ENCODE results near the gene KRT2. TPM values are rescaled to one million over a fixed set of nuclear protein-coding genes. Genes with fewer than 3 reads are reported as not detected.

The KRT2 gene
- total and polyA plus RNA-seq, 2 of the 4 experiments (the other 2 are of a cell fraction), result not detected

DNA sequence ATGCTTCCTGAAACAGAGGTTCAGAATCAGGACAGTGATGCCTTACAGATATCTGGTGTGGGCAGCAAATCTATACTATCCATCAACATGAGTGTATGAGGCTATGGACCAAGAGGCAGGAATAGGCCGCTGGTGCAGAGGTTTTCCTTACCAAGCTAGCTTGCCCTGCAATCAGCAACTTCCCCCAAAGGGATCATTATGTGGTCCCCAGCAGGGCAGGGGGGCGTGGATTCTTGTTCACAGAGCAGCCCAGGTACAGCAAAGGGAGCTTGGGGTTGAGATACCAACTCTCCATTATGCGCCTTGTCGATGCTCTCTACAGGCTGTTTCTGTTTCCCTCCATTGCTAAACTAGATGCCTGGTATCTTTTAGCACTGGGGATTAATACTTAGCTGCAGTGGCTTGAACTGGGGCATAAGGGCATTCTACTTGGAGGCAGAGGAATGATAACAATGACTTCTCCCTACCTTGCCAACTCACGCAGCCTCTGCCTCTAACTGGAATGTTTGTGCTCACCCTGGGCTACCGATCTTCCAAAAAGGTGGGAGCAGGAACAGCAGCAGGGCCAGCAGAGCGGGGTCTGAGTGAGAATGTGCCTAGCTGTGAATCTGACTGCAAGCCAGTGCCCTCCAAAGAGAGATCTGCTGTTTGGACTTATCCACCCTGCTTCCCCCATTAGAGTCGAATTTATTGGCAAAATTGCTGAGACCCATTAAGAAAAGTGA lies 38.5 kb upstream of the KRT2 start:
- H4K5ac ChIP-seq (ENCODE audit: low read depth, low read length), result no peak overlapping the region
- H3K9ac ChIP-seq (ENCODE audit: low read depth, low read length), result no peak overlapping the region
- no peak for TF ChIP-seq CHD1 (IDR thresholded peaks at IDR 0.05; ENCODE audit: low read depth, low read length)
- no peak for TF ChIP-seq MAFK (IDR thresholded peaks at IDR 0.05; ENCODE audit: low read depth, low read length)
- no peak for TF ChIP-seq ELK1 (IDR thresholded peaks at IDR 0.05; ENCODE audit: borderline replicate concordance, low read depth, low read length)
- TF ChIP-seq, protein P1, sequence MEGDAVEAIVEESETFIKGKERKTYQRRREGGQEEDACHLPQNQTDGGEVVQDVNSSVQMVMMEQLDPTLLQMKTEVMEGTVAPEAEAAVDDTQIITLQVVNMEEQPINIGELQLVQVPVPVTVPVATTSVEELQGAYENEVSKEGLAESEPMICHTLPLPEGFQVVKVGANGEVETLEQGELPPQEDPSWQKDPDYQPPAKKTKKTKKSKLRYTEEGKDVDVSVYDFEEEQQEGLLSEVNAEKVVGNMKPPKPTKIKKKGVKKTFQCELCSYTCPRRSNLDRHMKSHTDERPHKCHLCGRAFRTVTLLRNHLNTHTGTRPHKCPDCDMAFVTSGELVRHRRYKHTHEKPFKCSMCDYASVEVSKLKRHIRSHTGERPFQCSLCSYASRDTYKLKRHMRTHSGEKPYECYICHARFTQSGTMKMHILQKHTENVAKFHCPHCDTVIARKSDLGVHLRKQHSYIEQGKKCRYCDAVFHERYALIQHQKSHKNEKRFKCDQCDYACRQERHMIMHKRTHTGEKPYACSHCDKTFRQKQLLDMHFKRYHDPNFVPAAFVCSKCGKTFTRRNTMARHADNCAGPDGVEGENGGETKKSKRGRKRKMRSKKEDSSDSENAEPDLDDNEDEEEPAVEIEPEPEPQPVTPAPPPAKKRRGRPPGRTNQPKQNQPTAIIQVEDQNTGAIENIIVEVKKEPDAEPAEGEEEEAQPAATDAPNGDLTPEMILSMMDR (conservative IDR thresholded peaks at IDR 0.05; ENCODE audit: low read depth, low read length), result no peak
- no peak for TF ChIP-seq USF2 (IDR thresholded peaks at IDR 0.05; ENCODE audit: low read depth, low read length)
- no peak for TF ChIP-seq RAD21 (IDR thresholded peaks at IDR 0.05; ENCODE audit: low read length)
- no peak for TF ChIP-seq BHLHE40 (IDR thresholded peaks at IDR 0.05; ENCODE audit: low read depth, low read length)
- no peak for TF ChIP-seq POLR2A (IDR thresholded peaks at IDR 0.05; ENCODE audit: low read depth, low read length)
- no peak for TF ChIP-seq RFX5 (IDR thresholded peaks at IDR 0.05; ENCODE audit: low read depth, low read length)
- no peaks in the 10 kb centered on the region for H3K36me3 ChIP-seq (ENCODE audit: control insufficient read depth, insufficient read depth, low read length)
- no peak overlapping the region for H2AK9ac ChIP-seq (replicated peaks; ENCODE audit: low read depth, low read length, poor library complexity)
- ChIA-PET CTCF (no interaction called here), POLR2A (ENCODE audit: unreplicated experiment) (no interaction called here)
- in situ Hi-C loops (cut with MboI; ENCODE audit: low sequenced_read_pairs), result no loop called here
- H3K23ac ChIP-seq (ENCODE audit: low read depth, low read length), result no peak overlapping the region
- H3K18ac ChIP-seq (ENCODE audit: low read depth, low read length), result no peak overlapping the region
- H4K8ac ChIP-seq (ENCODE audit: low read depth in 2 of 2, low read length in 2 of 2), result no peak overlapping the region
- no peak overlapping the region for H2BK120ac ChIP-seq (ENCODE audit: low read depth, low read length)
- WGBS, 2 experiments (ENCODE audit: extremely low coverage in 2 of 2, insufficient read length in 1 of 2), result no CpG with 5 or more reads among the region's 8 CpGs
- H2BK15ac ChIP-seq (ENCODE audit: low read depth, low read length), result no peak overlapping the region
- H3K4me3 ChIP-seq (ENCODE audit: insufficient read depth, low read depth, low read length), result no peak overlapping the region
- H4K91ac ChIP-seq (ENCODE audit: insufficient read depth, low read depth, low read length), result no peak overlapping the region
- H4K20me1 ChIP-seq (ENCODE audit: insufficient read depth, low read length), result no peaks in the 10 kb centered on the region
- H3K56ac ChIP-seq (ENCODE audit: extremely low read depth, insufficient read depth, low read length), result no peak overlapping the region
- peaks cover 2% of the 10 kb centered on the region; the same call in 1 of the 2 replicates for H3K4me1 ChIP-seq (ENCODE audit: control insufficient read depth, insufficient read depth, low read length)
- no peak overlapping the region for H3K4ac ChIP-seq (ENCODE audit: low read depth, low read length)
- H3K9me3 ChIP-seq (ENCODE audit: control insufficient read depth, insufficient read depth, low read length), result no peaks in the 10 kb centered on the region
- H3K14ac ChIP-seq (replicated peaks; ENCODE audit: low read depth, low read length), result no peak overlapping the region
- intact Hi-C loops (cut with micrococcal nuclease), result no loop called here
- H3K27ac ChIP-seq (ENCODE audit: insufficient read depth, low read length), result no peak overlapping the region
- H2AFZ ChIP-seq (replicated peaks; ENCODE audit: low read length, poor library complexity), result no peak overlapping the region
- no TSS peak for BruUV-seq (replicated peaks)
- no peak overlapping the region for H3K4me2 ChIP-seq (ENCODE audit: low read depth, low read length)
- H3K9me1 ChIP-seq (ENCODE audit: insufficient read depth, low read length), result no peaks in the 10 kb centered on the region
- H3K79me1 ChIP-seq (ENCODE audit: low read depth in 1 of 2, low read length in 2 of 2), result no peaks in the 10 kb centered on the region
- H2BK5ac ChIP-seq (ENCODE audit: low read depth, low read length, poor library complexity, severe bottlenecking), result no peak overlapping the region
- H2AK5ac ChIP-seq (ENCODE audit: low read depth, low read length), result no peak overlapping the region
- no peak overlapping the region for H2BK20ac ChIP-seq (ENCODE audit: low read depth, low read length)
- no peak for ATAC-seq (ENCODE audit: low read depth)
- dilution Hi-C loops (cut with HindIII; ENCODE audit: low sequenced_read_pairs, unreplicated experiment), result no loop called here
- peaks cover 59% of the 10 kb centered on the region for H3K27me3 ChIP-seq (ENCODE audit: control insufficient read depth, insufficient read depth, low read length)
- no peak for DNase-seq

Measured in IMR-90 (cell line).